Measurements from ENCODE around the gene FOXJ1. TPM values are rescaled to one million over a fixed set of nuclear protein-coding genes. Genes with fewer than 3 reads are reported as not detected.

The FOXJ1 gene
- total and polyA plus RNA-seq, 2 of the 13 experiments (the other 11 are each of a cell fraction or from before 2014, with no cell fraction given): 0.98 to 1.6 TPM

- no peak for TF ChIP-seq ZNF484 (CRISPR knock-in tag; IDR thresholded peaks at IDR 0.05; ENCODE audit: borderline replicate concordance, low read depth)
- TF ChIP-seq GABPA (IDR thresholded peaks at IDR 0.05; ENCODE audit: low read depth, low read length): no peak
- 0 out of 2 replicates have a peak, but pooled peaks have one; percentile 7 for TF ChIP-seq GABPA (CRISPR knock-in tag; IDR thresholded peaks at IDR 0.05; ENCODE audit: low read depth)
- no peak for TF ChIP-seq NCOA1 (CRISPR knock-in tag; IDR thresholded peaks at IDR 0.05)
- TF ChIP-seq ZNF124 (CRISPR knock-in tag; IDR thresholded peaks at IDR 0.05): no peak
- TF ChIP-seq ZNF234 (CRISPR knock-in tag; conservative IDR thresholded peaks at IDR 0.05): no peak
- TF ChIP-seq ERF (CRISPR knock-in tag; IDR thresholded peaks at IDR 0.05): 0 out of 2 replicates have a peak, but pooled peaks have one; percentile 25
- TF ChIP-seq, protein P1, sequence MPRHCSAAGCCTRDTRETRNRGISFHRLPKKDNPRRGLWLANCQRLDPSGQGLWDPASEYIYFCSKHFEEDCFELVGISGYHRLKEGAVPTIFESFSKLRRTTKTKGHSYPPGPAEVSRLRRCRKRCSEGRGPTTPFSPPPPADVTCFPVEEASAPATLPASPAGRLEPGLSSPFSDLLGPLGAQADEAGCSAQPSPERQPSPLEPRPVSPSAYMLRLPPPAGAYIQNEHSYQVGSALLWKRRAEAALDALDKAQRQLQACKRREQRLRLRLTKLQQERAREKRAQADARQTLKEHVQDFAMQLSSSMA (CRISPR knock-in tag; IDR thresholded peaks at IDR 0.05): no peak
- TF ChIP-seq NR1H2 (CRISPR knock-in tag; IDR thresholded peaks at IDR 0.05; ENCODE audit: borderline replicate concordance, low read depth): no peak
- TF ChIP-seq ZFP82 (CRISPR knock-in tag; IDR thresholded peaks at IDR 0.05; ENCODE audit: borderline replicate concordance): no peak
- TF ChIP-seq LCORL (IDR thresholded peaks at IDR 0.05): no peak
- TF ChIP-seq LCORL (CRISPR knock-in tag; IDR thresholded peaks at IDR 0.05): peak; percentile 89
- TF ChIP-seq, protein P2, sequence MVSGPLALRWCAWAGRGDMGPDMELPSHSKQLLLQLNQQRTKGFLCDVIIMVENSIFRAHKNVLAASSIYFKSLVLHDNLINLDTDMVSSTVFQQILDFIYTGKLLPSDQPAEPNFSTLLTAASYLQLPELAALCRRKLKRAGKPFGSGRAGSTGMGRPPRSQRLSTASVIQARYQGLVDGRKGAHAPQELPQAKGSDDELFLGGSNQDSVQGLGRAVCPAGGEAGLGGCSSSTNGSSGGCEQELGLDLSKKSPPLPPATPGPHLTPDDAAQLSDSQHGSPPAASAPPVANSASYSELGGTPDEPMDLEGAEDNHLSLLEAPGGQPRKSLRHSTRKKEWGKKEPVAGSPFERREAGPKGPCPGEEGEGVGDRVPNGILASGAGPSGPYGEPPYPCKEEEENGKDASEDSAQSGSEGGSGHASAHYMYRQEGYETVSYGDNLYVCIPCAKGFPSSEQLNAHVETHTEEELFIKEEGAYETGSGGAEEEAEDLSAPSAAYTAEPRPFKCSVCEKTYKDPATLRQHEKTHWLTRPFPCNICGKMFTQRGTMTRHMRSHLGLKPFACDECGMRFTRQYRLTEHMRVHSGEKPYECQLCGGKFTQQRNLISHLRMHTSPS (CRISPR knock-in tag; IDR thresholded peaks at IDR 0.05; ENCODE audit: low read depth): peak; percentile 87; the same call in 1 of the 2 replicates
- no peak for TF ChIP-seq NFE2L2 (IDR thresholded peaks at IDR 0.05; ENCODE audit: low read length)
- peak; percentile 18; the same call in 1 of the 2 replicates for TF ChIP-seq ZBTB26 (CRISPR knock-in tag; IDR thresholded peaks at IDR 0.05; ENCODE audit: borderline replicate concordance)
- TF ChIP-seq BHLHE40 (IDR thresholded peaks at IDR 0.05; ENCODE audit: low read length): no peak
- no peak for TF ChIP-seq MYNN (CRISPR knock-in tag; IDR thresholded peaks at IDR 0.05; ENCODE audit: low read depth)
- peak; percentile 73; the same call in 1 of the 2 replicates for TF ChIP-seq ZNF350 (CRISPR knock-in tag; IDR thresholded peaks at IDR 0.05; ENCODE audit: borderline replicate concordance, low read depth)
- no peak for TF ChIP-seq ZNF678 (CRISPR knock-in tag; IDR thresholded peaks at IDR 0.05)
- no peak for TF ChIP-seq CENPT (CRISPR knock-in tag; IDR thresholded peaks at IDR 0.05; ENCODE audit: low read depth)
- no peak for TF ChIP-seq ZFP62 (CRISPR knock-in tag; IDR thresholded peaks at IDR 0.05)
- peak; percentile 26; the same call in 1 of the 2 replicates for TF ChIP-seq ZNF225 (CRISPR knock-in tag; IDR thresholded peaks at IDR 0.05)
- TF ChIP-seq ZNF282 (IDR thresholded peaks at IDR 0.05; ENCODE audit: partially characterized antibody): no peak
- no peak for TF ChIP-seq ZNF160 (CRISPR knock-in tag; IDR thresholded peaks at IDR 0.05)
- TF ChIP-seq ZNF550 (CRISPR knock-in tag; IDR thresholded peaks at IDR 0.05; ENCODE audit: borderline replicate concordance): no peak
- no peak; the same call in 1 of the 2 replicates for TF ChIP-seq ZSCAN31 (CRISPR knock-in tag; IDR thresholded peaks at IDR 0.05; ENCODE audit: low read depth)
- no peak for TF ChIP-seq AKAP8 (CRISPR knock-in tag; IDR thresholded peaks at IDR 0.05)
These were observed 21.4 kb downstream of the FOXJ1 start (continued) for GRCh38 chr17:76119409-76120371.
